Measurements from ENCODE around the gene C5orf63.
"Not testable (repeated sequence)": the region's sequence is repeated elsewhere in the genome, so short reads cannot be mapped to it uniquely, and the experiment has no call there.

The C5orf63 gene

GRCh38 chr5:127072861-127073846, at the start of gene C5orf63:
Gene C5orf63, minus strand, starts transcription at chr5:127073502. Its CDS starts 14,507 bp downstream, at chr5:127058995.
- no peak for DNase-seq

DNA sequence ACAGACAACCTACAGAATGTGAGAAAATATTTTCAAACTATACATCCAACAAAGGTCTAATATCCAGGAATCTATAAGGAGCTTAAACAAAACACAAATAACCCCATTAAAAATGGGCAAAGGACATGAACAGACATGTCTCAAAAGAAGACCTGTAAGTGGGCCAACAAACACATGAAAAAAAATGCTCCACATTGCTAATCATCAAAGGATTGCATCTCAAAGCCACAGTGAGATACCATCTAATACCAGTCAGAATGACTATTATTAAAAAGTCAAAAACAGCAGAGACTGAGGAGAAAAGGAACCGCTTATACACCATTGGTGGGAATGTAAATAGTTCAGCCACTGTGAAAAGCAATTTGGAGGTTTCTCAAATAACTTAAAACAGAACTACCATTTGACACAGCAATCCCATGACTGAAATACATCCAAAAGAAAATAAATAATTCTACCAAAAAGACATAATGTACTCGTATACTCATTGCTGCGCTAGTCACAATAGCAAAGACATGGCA, 39.1 kb upstream of the C5orf63 start:
- no peak for DNase-seq

DNA sequence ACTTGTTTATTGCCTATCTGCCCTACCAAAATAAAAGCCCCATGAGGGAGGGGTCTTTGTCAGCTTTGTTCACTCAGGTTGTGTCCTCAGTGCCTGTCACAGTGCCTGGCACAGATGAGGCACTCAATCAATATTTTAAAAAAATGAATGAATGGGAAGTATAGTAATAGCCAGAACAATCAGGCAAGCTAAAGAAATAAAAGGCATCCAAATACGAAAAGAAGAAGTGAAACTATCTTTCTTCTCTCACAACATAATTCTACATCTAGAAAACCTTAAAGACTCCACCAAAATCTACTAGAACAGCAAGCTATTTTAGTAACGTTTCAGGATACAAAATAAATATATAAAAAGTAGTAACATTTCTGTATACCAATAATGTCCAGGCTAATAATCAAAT, 37.8 kb upstream of the C5orf63 start:
- DNase-seq: no peak

GRCh38 chr5:127108624-127109260, 35.4 kb upstream of the C5orf63 start:
- DNase-seq: not testable (repeated sequence)

GRCh38 chr5:127101935-127102334, 28.6 kb upstream of the C5orf63 start:
- no peak for DNase-seq

- no peak for DNase-seq
These were observed 28.2 kb upstream of the C5orf63 start for GRCh38 chr5:127101533-127101932.

DNA sequence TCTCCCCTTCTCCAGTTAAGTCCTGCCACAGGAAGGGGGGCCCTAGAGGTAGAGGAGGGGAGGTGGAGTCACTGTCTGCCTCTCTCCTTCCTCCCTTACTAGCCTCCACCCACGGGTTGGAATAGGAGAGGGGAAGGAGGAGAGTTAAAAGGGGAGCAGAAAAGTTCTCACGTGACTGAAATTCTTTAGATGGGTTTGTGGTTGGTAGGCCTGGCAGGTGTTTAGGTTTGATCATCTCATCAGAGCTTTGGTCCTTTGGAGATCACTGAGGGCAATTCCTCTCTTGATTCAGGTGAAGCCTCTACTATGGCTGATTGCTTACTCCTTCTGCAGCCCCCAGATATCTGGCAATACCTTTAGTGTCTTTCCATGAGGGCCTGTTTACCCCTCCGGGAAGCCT, 24.9 kb upstream of the C5orf63 start:
- no peak for DNase-seq

GRCh38 chr5:127097278-127097677, 24.0 kb upstream of the C5orf63 start:
- DNase-seq: peak; percentile 39

GRCh38 chr5:127096328-127096993, 23.2 kb upstream of the C5orf63 start:
- no peak for DNase-seq

DNA sequence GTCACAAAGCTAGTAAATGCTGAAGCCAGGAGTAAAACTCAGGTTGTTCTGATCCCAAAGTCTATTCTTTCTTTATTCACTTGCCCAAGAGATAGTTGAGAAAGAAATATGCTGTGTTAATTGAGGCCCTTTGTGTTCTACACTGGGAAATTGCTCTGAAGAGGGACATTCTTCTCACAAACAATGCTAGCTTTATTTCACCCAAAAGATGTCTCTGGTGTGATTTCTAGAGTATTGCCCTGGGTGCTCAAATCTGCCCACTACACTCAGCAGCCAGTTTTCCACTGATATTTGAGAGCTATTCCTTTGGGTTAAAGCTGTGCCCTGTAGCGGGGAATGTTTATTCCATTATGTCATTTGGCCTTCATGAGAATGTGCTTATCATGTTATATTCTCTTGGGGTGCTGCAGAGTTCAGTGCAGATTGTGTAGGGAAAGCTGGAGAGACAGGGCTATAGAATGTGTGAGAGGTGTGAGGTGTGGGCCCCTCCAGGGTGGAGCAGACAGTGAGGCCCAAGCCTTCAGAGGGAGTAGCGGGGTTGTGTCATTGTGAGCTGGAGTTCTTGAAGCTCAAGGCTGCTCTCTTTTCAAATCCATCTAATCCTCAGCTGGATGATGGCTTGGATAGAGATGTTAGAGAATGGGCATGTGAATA, 21.0 kb upstream of the C5orf63 start:
- no peak for DNase-seq

DNA sequence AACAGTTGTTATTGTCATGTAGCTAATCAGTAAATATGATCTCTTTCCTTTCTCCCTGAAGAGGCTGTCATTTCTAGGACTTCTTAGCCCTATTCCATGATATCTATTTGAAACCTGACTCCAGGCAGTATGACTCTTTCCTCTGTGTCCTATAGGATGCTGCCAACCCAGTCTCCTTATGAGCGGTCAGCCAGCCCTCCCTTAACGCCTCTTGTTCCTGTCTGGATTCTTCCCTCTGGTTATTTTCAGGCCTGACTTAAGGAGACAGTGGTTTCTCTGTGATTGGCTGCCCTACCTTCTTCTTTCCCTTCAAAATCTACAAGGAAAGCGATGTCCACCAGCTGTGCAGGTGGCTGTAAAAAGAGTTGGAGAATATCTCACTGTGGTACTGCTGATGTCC, 19.4 kb upstream of the C5orf63 start:
- no peak for DNase-seq

DNA sequence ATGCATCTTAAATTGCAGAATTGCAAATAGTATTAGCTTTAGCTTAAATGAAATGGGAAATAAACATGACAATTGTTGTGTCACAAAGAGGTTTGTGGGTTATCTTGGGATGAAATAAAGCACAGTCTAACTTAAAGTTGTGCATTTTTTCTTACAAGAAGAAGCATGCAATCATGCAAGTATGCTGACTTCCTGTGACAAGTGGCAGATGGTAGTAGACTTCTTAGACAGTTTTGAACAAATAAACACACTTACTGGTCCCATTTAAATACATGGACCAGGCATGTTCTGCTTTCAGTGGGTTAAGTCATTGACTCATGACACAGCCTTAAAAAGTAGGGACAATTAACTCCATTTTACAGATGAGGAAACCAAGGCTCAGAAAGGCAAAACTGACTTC, 15.9 kb upstream of the C5orf63 start:
- no peak for DNase-seq

GRCh38 chr5:127088251-127088650, 14.9 kb upstream of the C5orf63 start:
- no peak for DNase-seq

DNA sequence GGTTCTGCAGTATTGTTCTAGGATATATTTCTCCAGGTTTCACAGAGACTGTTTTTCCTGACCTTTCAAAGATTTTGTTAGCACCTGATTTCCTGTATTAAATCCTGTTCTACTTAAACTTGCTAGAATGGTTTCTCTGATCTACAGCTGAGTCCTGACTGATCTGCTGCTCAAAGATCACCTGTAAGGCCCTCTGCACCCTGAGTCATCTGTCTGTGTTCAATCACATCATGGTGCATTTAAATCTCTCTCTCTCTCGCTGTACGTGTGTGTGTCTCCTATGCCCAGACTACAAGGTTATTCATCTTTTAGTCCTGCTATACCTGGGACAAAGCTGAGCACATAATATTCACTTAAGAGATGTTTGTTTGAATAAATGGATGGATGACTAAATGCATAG, 13.3 kb upstream of the C5orf63 start:
- DNase-seq: no peak

GRCh38 chr5:127085796-127086195, 12.5 kb upstream of the C5orf63 start:
- no peak for DNase-seq

DNA sequence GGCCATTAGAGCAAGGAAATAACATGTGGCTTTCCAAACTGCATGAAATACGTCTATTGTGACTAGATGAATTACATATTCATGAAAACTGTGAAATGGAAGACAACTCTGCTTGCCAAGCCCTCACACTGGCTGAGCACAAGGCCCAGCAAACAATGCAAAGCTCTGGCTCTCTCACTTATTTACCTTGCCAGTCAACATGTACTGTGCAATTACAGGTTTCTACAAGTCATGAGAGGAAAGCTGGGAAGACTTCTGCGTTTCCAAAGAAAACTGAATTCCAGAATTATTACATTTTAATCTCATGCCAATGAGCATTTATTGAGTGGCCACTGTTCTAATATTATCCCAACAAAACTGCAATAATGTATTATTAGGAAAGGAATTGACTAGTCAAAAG, 12.1 kb upstream of the C5orf63 start:
- no peak for DNase-seq

DNA sequence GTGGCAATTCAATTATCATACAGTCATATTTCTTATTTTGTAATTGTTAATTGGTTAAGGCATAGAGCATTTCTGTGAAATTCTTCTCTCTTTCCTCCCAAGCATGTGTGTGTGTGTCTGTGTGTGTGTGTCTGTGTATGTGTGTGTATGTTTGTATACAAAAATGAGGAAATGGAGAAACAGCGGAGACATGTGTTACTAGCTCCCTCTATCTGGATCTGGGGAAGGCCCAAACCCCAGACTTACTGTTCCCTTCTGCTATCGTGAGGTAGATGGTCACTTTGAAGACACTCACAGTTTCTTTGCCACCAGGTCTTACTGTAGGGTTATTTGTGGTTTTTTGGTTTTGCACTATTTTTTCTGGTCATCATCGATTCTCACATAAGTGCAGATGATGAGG, 11.4 kb upstream of the C5orf63 start:
- no peak for DNase-seq

DNA sequence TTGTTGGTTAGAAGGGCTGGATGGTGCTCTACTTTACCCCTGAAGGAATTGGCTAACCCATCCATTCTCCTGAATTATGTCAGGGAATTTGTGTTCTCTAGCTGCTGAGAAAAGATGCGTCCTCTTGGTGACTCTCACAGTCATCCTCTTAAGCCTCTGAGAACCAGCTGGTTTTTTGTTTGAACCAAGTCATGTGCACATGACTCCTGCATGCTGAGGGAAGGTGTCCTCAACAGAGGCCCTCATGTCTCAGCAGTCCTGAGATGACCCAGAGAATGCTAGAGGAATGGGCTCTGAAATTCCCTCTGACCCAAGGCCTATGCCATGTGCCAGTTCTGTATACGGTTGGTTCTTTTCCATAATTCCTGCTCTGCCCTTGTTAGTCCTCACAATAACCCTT, 10.4 kb upstream of the C5orf63 start:
- DNase-seq: no peak

- no peak for DNase-seq
These were observed 6.7 kb upstream of the C5orf63 start for GRCh38 chr5:127079994-127080491.

DNA sequence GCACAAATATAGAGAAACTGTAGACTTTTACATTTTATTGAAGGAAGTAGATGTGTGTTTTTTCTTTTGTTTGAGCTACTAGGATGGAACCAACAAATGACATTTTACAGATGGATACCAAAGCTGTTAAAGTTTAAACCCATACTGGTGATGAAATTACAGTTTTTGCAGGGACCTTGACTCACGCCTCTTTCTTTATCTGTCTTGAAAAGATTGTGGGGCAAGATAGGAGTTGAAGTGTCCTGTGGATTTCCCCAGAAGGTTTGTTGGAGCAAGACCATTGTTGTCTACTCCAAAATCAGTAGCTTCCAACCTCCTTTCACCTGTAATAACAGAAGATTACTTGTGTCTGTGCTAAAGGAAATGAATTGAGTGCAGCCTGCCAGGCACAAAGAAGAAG, 4.1 kb upstream of the C5orf63 start:
- DNase-seq: no peak

DNA sequence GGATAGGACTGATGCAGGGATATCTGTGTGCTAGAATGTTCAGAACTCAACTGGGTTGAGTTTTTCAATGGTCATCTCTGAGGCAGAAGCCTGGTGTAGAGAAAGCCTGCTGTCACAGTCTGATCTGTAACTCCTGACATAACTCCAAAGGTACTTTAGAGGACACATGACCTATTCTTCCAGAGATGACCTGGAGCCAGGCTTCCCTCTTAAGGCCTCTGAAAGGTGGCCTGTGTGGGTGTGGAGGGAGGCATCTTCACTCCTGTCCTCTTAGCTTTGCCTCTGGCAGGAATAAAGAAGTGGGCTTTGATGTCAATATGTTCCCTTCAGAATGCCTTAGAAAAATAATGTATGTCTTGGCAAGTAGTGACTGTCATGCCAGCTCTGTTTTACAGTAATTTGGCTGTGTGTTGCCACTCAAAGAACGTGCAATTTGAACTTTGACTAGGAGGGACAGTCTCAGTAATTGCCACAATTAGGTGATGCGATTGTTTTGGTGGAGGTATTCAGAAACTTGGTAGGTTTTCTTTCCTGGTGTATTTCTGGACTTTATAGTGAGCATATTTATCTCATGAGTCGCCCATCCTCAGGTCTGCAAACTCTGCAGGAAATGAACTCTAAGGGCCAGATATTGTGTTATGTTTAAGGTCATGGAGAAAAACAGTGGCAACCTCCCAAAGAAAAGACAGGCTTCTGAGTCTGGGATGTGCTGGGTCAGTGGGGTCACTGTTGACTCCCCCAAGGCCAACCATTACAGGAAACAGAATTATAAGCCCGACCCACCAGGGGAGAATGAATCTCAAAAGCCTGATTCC, 3.2 kb upstream of the C5orf63 start:
- no peak for DNase-seq

DNA sequence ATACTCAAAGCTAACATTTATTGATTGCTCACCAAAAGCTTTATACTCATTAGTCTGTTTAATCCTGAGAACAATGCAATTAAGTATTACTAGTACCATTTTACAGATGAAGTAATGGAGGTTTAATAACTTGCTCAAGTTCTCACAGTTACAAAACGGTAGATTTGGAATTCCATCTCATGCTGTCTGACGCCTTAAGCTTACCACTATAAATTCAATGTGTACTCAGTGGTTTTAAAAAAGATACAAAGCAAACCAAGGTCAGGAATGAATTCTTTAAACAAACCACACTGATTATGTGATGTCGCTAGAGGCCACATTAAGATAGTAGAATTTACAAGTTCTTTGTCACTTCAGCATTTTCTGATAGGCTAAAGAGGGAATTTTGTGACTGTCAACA, 1.2 kb upstream of the C5orf63 start:
- no peak for DNase-seq

Data from NCI-H1436 treated with DMSO at 0.1 percent for 48 hours (cell line).